Endodermal cell (in vitro differentiated cells): ENCODE measurements around the gene CRTC3. TPM values are rescaled to one million over a fixed set of nuclear protein-coding genes. Genes with fewer than 3 reads are reported as not detected.
A peak's percentile ranks its signal among the peaks of the same experiment; 100 is the strongest.
"Not testable (repeated sequence)": the region's sequence is repeated elsewhere in the genome, so short reads cannot be mapped to it uniquely, and the experiment has no call there.

Source experiments
- DNase-seq: peaks from one replicate; pipeline ENCODE4 v3.0.0-alpha.2; 2017
- H3K27ac ChIP-seq: 2 replicates; pipeline ENCODE4 v1.5.1; 2013; ENCODE audit warnings: mild to moderate bottlenecking, low read depth, low read length, moderate library complexity
- H3K27me3 ChIP-seq: 2 replicates; pipeline ENCODE4 v1.6.1; 2013; ENCODE audit warnings: mild to moderate bottlenecking, low read length, moderate library complexity; ENCODE audit not compliant: insufficient read depth, control insufficient read depth, poor library complexity, severe bottlenecking
- H3K36me3 ChIP-seq: 2 replicates; pipeline ENCODE4 v1.7.0; 2013; ENCODE audit warnings: mild to moderate bottlenecking, low read length, moderate library complexity; ENCODE audit not compliant: control insufficient read depth, insufficient read depth
- H3K4me1 ChIP-seq: one replicate; pipeline ENCODE4 v1.7.0; 2013; ENCODE audit warnings: low read length; ENCODE audit not compliant: control insufficient read depth, insufficient read depth
- H3K4me3 ChIP-seq: 2 replicates; pipeline ENCODE4 v1.5.1; 2013; ENCODE audit warnings: mild to moderate bottlenecking, low read length, moderate library complexity
- H3K9ac ChIP-seq: 2 replicates; pipeline ENCODE4 v1.6.1; 2013; ENCODE audit warnings: mild to moderate bottlenecking, low read length, moderate library complexity; ENCODE audit not compliant: poor library complexity, severe bottlenecking; ENCODE audit errors: extremely low read depth
- H3K9me3 ChIP-seq: 2 replicates; pipeline ENCODE4 v1.6.1; 2013; ENCODE audit warnings: mild to moderate bottlenecking, low read length, moderate library complexity; ENCODE audit not compliant: control insufficient read depth
- H3K27ac Mint-ChIP-seq: 2 replicates; pipeline ENCODE4 v1.8.0; 2020; ENCODE audit warnings: mixed read lengths
- H3K27me3 Mint-ChIP-seq: 2 replicates; pipeline ENCODE4 v1.8.0; 2021; ENCODE audit warnings: mild to moderate bottlenecking, mixed read lengths; ENCODE audit not compliant: insufficient read depth
- H3K36me3 Mint-ChIP-seq: 2 replicates; pipeline ENCODE4 v1.8.0; 2020; ENCODE audit warnings: low read depth, mixed read lengths
- H3K4me1 Mint-ChIP-seq: 2 replicates; pipeline ENCODE4 v1.8.0; 2020; ENCODE audit warnings: mixed read lengths
- H3K4me3 Mint-ChIP-seq: 2 replicates; pipeline ENCODE4 v1.8.0; 2020; ENCODE audit warnings: mild to moderate bottlenecking, moderate library complexity, mixed read lengths
- H3K9me3 Mint-ChIP-seq: 2 replicates; pipeline ENCODE4 v1.8.0; 2020; ENCODE audit warnings: mild to moderate bottlenecking, mixed read lengths
- WGBS, 2 experiments: methylation state at CpG; one replicate each; pipeline versions ENCODE4 v1.1.5 to v1.1.7; 2013; ENCODE audit warnings: missing lambda C conversion rate in 2 of 2, mixed read lengths in 1 of 2; ENCODE audit not compliant: insufficient coverage in 1 of 2, insufficient read length in 1 of 2; 5-methylcytosine and 5-hydroxymethylcytosine counted together
- total RNA-seq, 2 donors: library from RNA; stranded (reverse); fragmentation: NEBNext Ultra II Directional in 1 of 2; extraction: Animal tissue kit (Norgen Biotek cat#: 25700) in 1 of 2; gene quantifications; 2 replicates in 1 of 2; 3 replicates in 1 of 2; pipeline ENCODE4 v1.2.1, GENCODE V29; 2021
- TF ChIP-seq, protein P1 (sequence below): fragments of 200-600 bp; sonication (generic); conservative IDR thresholded peaks from 2 replicates; pipeline ENCODE4 v1.5.0; 2021; ENCODE audit warnings: antibody characterized with exemption, mild to moderate bottlenecking

Gene CRTC3
- total RNA-seq, 2 donors from 2014 or later: 17.3 to 21.9 TPM

DNA sequence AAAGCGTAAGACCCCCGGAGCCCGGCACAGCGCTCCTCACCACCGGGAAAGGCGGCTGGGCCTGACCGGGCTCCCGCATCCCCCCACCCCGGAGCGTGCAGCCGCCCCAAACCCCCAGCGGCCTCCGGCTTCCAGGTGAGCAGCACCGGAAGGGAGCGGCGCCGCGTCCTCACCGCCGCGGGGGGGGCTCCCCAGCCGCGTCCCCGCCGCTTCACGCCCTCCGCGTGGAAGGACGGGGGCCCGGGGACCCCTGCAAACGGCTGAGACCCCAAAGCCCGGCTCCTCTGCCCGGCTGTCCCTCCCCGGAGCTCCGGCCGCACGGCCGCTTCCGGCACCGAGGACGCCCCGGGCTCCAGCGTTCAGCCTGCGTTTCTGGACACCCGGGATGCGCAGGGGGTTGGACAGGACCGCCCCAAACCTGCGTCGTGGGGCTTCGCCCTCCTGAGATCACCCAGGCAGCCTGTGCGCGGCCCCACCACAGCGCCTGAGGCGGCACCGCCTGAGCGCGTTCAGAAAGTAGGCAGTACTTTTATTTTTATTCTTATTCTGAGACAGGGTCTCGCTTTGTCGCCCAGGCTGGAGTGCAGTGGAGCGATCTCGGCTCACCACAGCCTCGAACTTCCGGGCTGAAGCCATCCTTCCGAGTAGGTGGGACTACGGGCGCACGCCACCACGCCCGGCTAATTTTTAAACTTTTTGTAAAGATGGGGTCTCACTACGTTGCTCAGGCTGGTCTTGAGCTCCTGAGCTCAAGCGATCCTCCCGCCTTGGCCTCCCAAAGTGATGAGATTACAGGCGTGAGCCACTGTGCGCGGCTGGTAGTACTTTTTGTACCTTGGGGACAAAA, 135.8 kb downstream of the CRTC3 start:
- Mint-ChIP-seq H3K4me3 (peak overlapping the region; percentile 42), H3K36me3 (no peaks in the 10 kb centered on the region), H3K27me3 (no peaks in the 10 kb centered on the region), H3K4me1 (peaks cover 11% of the 10 kb centered on the region), H3K27ac (no peak overlapping the region), H3K9me3 (no peaks in the 10 kb centered on the region)
- H3K27ac ChIP-seq: no peak overlapping the region
- H3K36me3 ChIP-seq: no peaks in the 10 kb centered on the region
- no peak overlapping the region for H3K9ac ChIP-seq
- H3K9me3 ChIP-seq: no peaks in the 10 kb centered on the region
- 41 to 65% methylated on average over 43 to 75 of the region's 75 CpGs for WGBS, 2 experiments
- H3K4me3 ChIP-seq: peak overlapping the region; percentile 35
- H3K4me1 ChIP-seq: peaks cover 3% of the 10 kb centered on the region
- DNase-seq: no peak
- TF ChIP-seq, protein P1, sequence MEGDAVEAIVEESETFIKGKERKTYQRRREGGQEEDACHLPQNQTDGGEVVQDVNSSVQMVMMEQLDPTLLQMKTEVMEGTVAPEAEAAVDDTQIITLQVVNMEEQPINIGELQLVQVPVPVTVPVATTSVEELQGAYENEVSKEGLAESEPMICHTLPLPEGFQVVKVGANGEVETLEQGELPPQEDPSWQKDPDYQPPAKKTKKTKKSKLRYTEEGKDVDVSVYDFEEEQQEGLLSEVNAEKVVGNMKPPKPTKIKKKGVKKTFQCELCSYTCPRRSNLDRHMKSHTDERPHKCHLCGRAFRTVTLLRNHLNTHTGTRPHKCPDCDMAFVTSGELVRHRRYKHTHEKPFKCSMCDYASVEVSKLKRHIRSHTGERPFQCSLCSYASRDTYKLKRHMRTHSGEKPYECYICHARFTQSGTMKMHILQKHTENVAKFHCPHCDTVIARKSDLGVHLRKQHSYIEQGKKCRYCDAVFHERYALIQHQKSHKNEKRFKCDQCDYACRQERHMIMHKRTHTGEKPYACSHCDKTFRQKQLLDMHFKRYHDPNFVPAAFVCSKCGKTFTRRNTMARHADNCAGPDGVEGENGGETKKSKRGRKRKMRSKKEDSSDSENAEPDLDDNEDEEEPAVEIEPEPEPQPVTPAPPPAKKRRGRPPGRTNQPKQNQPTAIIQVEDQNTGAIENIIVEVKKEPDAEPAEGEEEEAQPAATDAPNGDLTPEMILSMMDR: no peak
- no peaks in the 10 kb centered on the region for H3K27me3 ChIP-seq

DNA sequence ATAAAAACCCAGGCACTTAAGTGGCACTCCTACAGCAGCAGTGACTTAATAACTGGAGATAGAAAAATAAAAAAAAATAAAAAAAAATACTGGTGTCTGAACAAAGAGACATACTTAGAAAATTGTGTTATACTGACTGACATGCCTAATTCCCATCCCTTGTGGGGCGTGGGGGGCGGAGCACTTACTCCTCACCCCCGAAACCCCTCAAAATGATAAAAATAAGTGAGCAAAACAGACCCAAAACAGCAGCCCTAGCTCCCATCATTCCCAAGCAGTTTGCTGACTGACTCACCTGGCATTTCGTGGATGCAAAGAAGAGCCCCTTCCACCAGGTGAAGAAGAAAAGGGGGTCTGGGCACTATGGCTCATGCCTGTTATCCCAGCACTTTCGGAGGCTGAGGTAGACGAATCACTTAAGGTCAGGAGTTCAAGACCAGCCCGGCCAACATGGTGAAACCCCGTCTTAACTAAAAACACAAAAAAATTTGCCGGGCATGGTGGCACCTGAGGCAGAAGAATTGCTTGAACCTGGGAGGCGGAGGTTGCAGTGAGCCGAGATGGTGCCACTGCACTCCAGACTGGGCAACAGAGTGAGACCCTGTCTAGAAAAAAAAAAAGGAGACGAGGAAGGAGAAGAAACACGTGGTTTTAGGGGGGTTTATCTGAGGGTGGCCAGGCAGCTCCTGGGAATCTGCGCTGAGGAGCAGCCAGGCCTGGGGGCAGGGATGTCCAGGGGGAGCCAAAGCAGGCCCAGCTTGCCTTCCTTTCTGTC, 136.6 kb downstream of the CRTC3 start:
- Mint-ChIP-seq H3K4me1 (peaks cover 3% of the 10 kb centered on the region), H3K27ac (no peak overlapping the region), H3K4me3 (peak overlapping the region; percentile 42), H3K36me3 (no peaks in the 10 kb centered on the region), H3K9me3 (no peaks in the 10 kb centered on the region), H3K27me3 (no peaks in the 10 kb centered on the region)
- Histone ChIP-seq H3K9ac (no peak overlapping the region), H3K27me3 (no peaks in the 10 kb centered on the region), H3K9me3 (no peaks in the 10 kb centered on the region), H3K36me3 (no peaks in the 10 kb centered on the region), H3K4me1 (no peaks in the 10 kb centered on the region), H3K27ac (no peak overlapping the region), H3K4me3 (no peak overlapping the region)
- DNase-seq: no peak
- WGBS, 2 experiments: 94% methylated on average over 8 to 14 of the region's 14 CpGs
- TF ChIP-seq, protein P1: no peak

DNA sequence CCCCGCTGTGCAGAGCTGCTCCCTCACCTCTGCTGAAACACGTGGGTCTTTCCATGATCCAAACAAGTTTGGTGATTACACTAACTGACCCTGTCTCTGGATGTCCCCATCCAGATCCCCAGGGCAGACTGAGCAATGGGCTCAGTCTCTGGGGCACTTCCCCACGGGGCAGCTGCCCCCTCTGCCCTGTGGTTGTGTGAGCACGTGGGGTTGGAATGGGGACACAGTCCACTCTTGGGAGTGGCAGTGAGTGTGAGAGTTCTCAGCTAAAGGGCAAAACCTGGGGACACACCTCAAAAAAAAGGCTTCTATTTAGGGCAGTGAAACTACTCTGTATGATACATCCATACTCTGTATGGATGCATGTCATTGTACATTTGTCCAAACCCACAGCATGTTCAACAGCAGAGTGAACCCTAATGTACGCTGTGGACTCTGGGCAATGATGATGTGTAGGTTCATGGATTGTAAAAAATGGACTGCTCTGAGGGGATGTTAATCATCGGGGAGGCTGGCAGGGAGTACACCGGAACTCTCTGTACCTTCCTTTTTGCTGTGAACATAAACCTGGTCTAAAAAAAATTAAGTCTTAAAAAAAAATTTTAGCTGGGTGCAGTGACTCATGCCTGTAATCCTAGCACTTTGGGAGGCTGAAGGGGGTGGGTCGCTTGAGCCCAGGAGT, 137.5 kb downstream of the CRTC3 start:
- TF ChIP-seq, protein P1: no peak
- no peak overlapping the region for H3K27ac ChIP-seq
- no peak overlapping the region for H3K4me3 Mint-ChIP-seq

DNA sequence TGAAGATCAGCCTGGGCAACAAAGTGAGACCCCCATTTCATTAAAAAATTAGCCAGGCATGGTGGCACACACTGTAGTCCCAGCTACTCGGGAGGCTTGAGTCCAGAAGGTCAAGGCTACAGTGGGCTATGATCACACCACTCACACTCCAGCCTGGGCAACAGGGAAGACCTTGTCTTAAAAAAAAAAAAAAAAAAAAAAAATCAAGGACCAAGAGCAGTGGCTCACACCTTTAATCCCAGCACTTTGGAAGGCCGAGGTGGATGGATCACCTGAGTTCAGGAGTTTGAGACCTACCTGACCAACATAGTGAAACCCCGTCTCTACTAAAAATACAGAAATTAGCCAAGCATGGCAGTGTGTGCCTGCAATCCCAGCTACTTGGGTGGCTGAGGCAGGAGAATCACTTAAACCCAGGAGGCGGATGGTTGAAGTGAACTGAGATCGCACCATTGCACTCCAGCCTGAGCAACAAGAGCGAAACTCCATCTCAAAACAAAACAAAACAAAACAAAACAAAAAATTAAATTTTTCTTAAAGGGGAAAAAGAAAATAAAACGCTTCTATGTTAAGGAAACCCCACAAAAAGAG, 138.1 kb downstream of the CRTC3 start:
- not testable (repeated sequence) for H3K27ac Mint-ChIP-seq, H3K27ac ChIP-seq, H3K4me1 ChIP-seq, H3K9me3 ChIP-seq, H3K27me3 Mint-ChIP-seq, H3K36me3 ChIP-seq, H3K9ac ChIP-seq, DNase-seq, H3K36me3 Mint-ChIP-seq, H3K4me1 Mint-ChIP-seq, H3K27me3 ChIP-seq, H3K4me3 ChIP-seq, H3K9me3 Mint-ChIP-seq, H3K4me3 Mint-ChIP-seq
- WGBS, 2 experiments: 85 to 89% methylated on average over 1 to 7 of the region's 7 CpGs

More for the DNA sequence above, 137.5 kb downstream of the CRTC3 start:
- Histone ChIP-seq H3K4me1 (no peaks in the 10 kb centered on the region), H3K9me3 (no peaks in the 10 kb centered on the region), H3K4me3 (no peak overlapping the region), H3K36me3 (no peaks in the 10 kb centered on the region), H3K27me3 (no peaks in the 10 kb centered on the region), H3K9ac (no peak overlapping the region)
- Mint-ChIP-seq H3K36me3 (no peaks in the 10 kb centered on the region), H3K27me3 (no peaks in the 10 kb centered on the region), H3K27ac (no peak overlapping the region), H3K4me1 (peaks cover 3% of the 10 kb centered on the region), H3K9me3 (no peaks in the 10 kb centered on the region)
- 71 to 87% methylated on average over 2 to 8 of the region's 8 CpGs for WGBS, 2 experiments
- no peak for DNase-seq
